HUES6 (cell line): Measurements from ENCODE around the gene APH1A.
A peak's percentile ranks its signal among the peaks of the same experiment; 100 is the strongest.

Experiments used
- H3K27ac ChIP-seq: 2 replicates; pipeline ENCODE4 v1.7.0; 2013; ENCODE audit warnings: low read depth, mild to moderate bottlenecking, low read length, inconsistent platforms
- H3K27me3 ChIP-seq: 2 replicates; pipeline ENCODE4 v1.6.1; 2013; ENCODE audit warnings: low read length; ENCODE audit not compliant: control insufficient read depth, insufficient read depth
- H3K36me3 ChIP-seq: 2 replicates; pipeline ENCODE4 v1.6.1; 2013; ENCODE audit warnings: low read length; ENCODE audit not compliant: control insufficient read depth, insufficient read depth
- H3K4me1 ChIP-seq: 2 replicates; pipeline ENCODE4 v1.6.1; 2013; ENCODE audit warnings: low read length; ENCODE audit not compliant: control insufficient read depth, insufficient read depth
- H3K4me3 ChIP-seq: 2 replicates; pipeline ENCODE4 v1.5.1; 2013; ENCODE audit warnings: low read depth, low read length
- H3K9ac ChIP-seq: one replicate; pipeline ENCODE4 v1.6.1; 2013; ENCODE audit warnings: mild to moderate bottlenecking, low read length
- H3K9me3 ChIP-seq: 2 replicates; pipeline ENCODE4 v1.6.1; 2013; ENCODE audit warnings: low read depth, low read length; ENCODE audit not compliant: control insufficient read depth, insufficient read depth

The APH1A gene

GRCh38 chr1:150288822-150289221, 20.0 kb upstream of the APH1A start:
- peaks cover 8% of the 10 kb centered on the region; the same call in 1 of the 2 replicates for H3K36me3 ChIP-seq
- no peak overlapping the region for H3K4me3 ChIP-seq
- H3K27me3 ChIP-seq = no peaks in the 10 kb centered on the region; the same call in 1 of the 2 replicates
- H3K27ac ChIP-seq = no peak overlapping the region
- peaks cover 4% of the 10 kb centered on the region; the same call in 1 of the 2 replicates for H3K4me1 ChIP-seq
- H3K9me3 ChIP-seq = no peaks in the 10 kb centered on the region
- no peak overlapping the region for H3K9ac ChIP-seq

GRCh38 chr1:150288382-150288781, 19.6 kb upstream of the APH1A start:
- H3K36me3 ChIP-seq = peaks cover 8% of the 10 kb centered on the region; the same call in 1 of the 2 replicates
- no peak overlapping the region for H3K9ac ChIP-seq
- H3K4me3 ChIP-seq = no peak overlapping the region
- peaks cover 3% of the 10 kb centered on the region for H3K27me3 ChIP-seq
- H3K27ac ChIP-seq = no peak overlapping the region
- H3K4me1 ChIP-seq = peaks cover 3% of the 10 kb centered on the region
- no peaks in the 10 kb centered on the region for H3K9me3 ChIP-seq

- Histone ChIP-seq H3K27ac (no peak overlapping the region), H3K27me3 (peaks cover 17% of the 10 kb centered on the region), H3K9ac (no peak overlapping the region), H3K4me3 (peak overlapping the region; percentile 83), H3K9me3 (no peaks in the 10 kb centered on the region), H3K4me1 (peaks cover 16% of the 10 kb centered on the region), H3K36me3 (peaks cover 8% of the 10 kb centered on the region; the same call in 1 of the 2 replicates)
Measured at GRCh38 chr1:150283260-150283659, 14.4 kb upstream of the APH1A start.

GRCh38 chr1:150282558-150282958, 13.7 kb upstream of the APH1A start:
- Histone ChIP-seq H3K4me3 (peak overlapping the region; percentile 83), H3K27ac (no peak overlapping the region)

GRCh38 chr1:150281758-150282557, 13.1 kb upstream of the APH1A start, which contains the start of gene CIART:
CIART (plus strand) TSS chr1:150282554; CDS start chr1:150283268, 714 bp downstream.
- peaks cover 8% of the 10 kb centered on the region; the same call in 1 of the 2 replicates for H3K36me3 ChIP-seq
- H3K9me3 ChIP-seq = no peaks in the 10 kb centered on the region
- peaks cover 16% of the 10 kb centered on the region for H3K4me1 ChIP-seq
- H3K27me3 ChIP-seq = peaks cover 17% of the 10 kb centered on the region
- H3K9ac ChIP-seq = peak within 1 kb of the TSS; percentile 80
- peak within 1 kb of the TSS; percentile 44 for H3K27ac ChIP-seq
- peak within 1 kb of the TSS; percentile 83 for H3K4me3 ChIP-seq

More at GRCh38 chr1:150282558-150282958, 13.7 kb upstream of the APH1A start:
- Histone ChIP-seq H3K27me3 (peaks cover 17% of the 10 kb centered on the region), H3K9me3 (no peaks in the 10 kb centered on the region), H3K36me3 (peaks cover 8% of the 10 kb centered on the region; the same call in 1 of the 2 replicates), H3K4me1 (peaks cover 16% of the 10 kb centered on the region), H3K9ac (peak overlapping the region; percentile 73)

- H3K4me1 ChIP-seq = peaks cover 16% of the 10 kb centered on the region
- H3K9ac ChIP-seq = peak overlapping the region; percentile 80
- H3K36me3 ChIP-seq = peaks cover 3% of the 10 kb centered on the region; the same call in 1 of the 2 replicates
- H3K4me3 ChIP-seq = peak overlapping the region; percentile 83
- H3K27me3 ChIP-seq = peaks cover 17% of the 10 kb centered on the region
- peak overlapping the region; percentile 44 for H3K27ac ChIP-seq
- H3K9me3 ChIP-seq = no peaks in the 10 kb centered on the region
Measured at GRCh38 chr1:150281221-150281757, 12.5 kb upstream of the APH1A start.

GRCh38 chr1:150280138-150280707, 11.4 kb upstream of the APH1A start:
- H3K4me1 ChIP-seq = peaks cover 16% of the 10 kb centered on the region
- no peaks in the 10 kb centered on the region for H3K36me3 ChIP-seq
- H3K4me3 ChIP-seq = no peak overlapping the region
- H3K9ac ChIP-seq = no peak overlapping the region
- H3K27ac ChIP-seq = no peak overlapping the region
- peaks cover 17% of the 10 kb centered on the region for H3K27me3 ChIP-seq
- H3K9me3 ChIP-seq = no peaks in the 10 kb centered on the region

- no peak overlapping the region for H3K9ac ChIP-seq
- H3K4me1 ChIP-seq = peaks cover 15% of the 10 kb centered on the region
- H3K9me3 ChIP-seq = no peaks in the 10 kb centered on the region
- no peaks in the 10 kb centered on the region for H3K27me3 ChIP-seq
- 0 out of 2 replicates have a peak overlapping the region, but pooled peaks have one; percentile 50 for H3K4me3 ChIP-seq
- no peak overlapping the region for H3K27ac ChIP-seq
- H3K36me3 ChIP-seq = no peaks in the 10 kb centered on the region
Measured at GRCh38 chr1:150273311-150273710, 4.5 kb upstream of the APH1A start.

GRCh38 chr1:150271291-150271959, 2.6 kb upstream of the APH1A start:
- peaks cover 23% of the 10 kb centered on the region for H3K4me1 ChIP-seq
- no peak overlapping the region for H3K27ac ChIP-seq

GRCh38 chr1:150269451-150269850, 635 bp upstream of the APH1A start:
- H3K27me3 ChIP-seq = no peaks in the 10 kb centered on the region
- H3K27ac ChIP-seq = 0 out of 2 replicates have a peak overlapping the region, but pooled peaks have one; percentile 5
- H3K9ac ChIP-seq = peak overlapping the region; percentile 4
- peaks cover 31% of the 10 kb centered on the region for H3K36me3 ChIP-seq
- peak overlapping the region; percentile 93 for H3K4me3 ChIP-seq
- peaks cover 23% of the 10 kb centered on the region for H3K4me1 ChIP-seq
- no peaks in the 10 kb centered on the region for H3K9me3 ChIP-seq

More at GRCh38 chr1:150271291-150271959, 2.6 kb upstream of the APH1A start:
- Histone ChIP-seq H3K9ac (no peak overlapping the region), H3K4me3 (no peak overlapping the region), H3K27me3 (no peaks in the 10 kb centered on the region), H3K36me3 (peaks cover 11% of the 10 kb centered on the region), H3K9me3 (no peaks in the 10 kb centered on the region)
